MM.1S (cell line): ENCODE measurements around the gene LRRC14B.
"Not testable (repeated sequence)": the region's sequence is repeated elsewhere in the genome, so short reads cannot be mapped to it uniquely, and the experiment has no call there.

ENCODE experiments used
- DNase-seq: peaks from one replicate; pipeline ENCODE4 v3.0.0-alpha.2; 2015
- H2AFZ ChIP-seq: fragments of 300-600 bp; sonication (generic); 2 replicates; pipeline ENCODE4 v1.6.0; 2016; ENCODE audit warnings: antibody characterized with exemption, low read length
- H3F3A ChIP-seq: fragments of 300-600 bp; sonication (generic); 2 replicates; pipeline ENCODE4 v1.6.1; 2016; ENCODE audit warnings: mild to moderate bottlenecking, antibody characterized with exemption, low read length, moderate library complexity, mixed read lengths; ENCODE audit not compliant: insufficient read depth
- H3K27ac ChIP-seq: fragments of 300-600 bp; sonication (generic); 2 replicates; pipeline ENCODE4 v1.5.1; 2016; ENCODE audit warnings: mild to moderate bottlenecking, low read length
- H3K27me3 ChIP-seq: fragments of 300-600 bp; sonication (generic); replicated peaks from 2 replicates; pipeline ENCODE4 v1.6.0; 2016; ENCODE audit warnings: low read length; ENCODE audit not compliant: insufficient read depth
- H3K36me3 ChIP-seq: fragments of 300-600 bp; sonication (generic); replicated peaks from 2 replicates; pipeline ENCODE4 v1.6.1; 2016; ENCODE audit warnings: mild to moderate bottlenecking, low read length, mixed read lengths; ENCODE audit not compliant: insufficient read depth
- H3K4me1 ChIP-seq: fragments of 300-600 bp; sonication (generic); 2 replicates; pipeline ENCODE4 v1.6.1; 2016; ENCODE audit warnings: low read length, mixed read lengths
- H3K4me2 ChIP-seq: fragments of 300-600 bp; sonication (generic); 2 replicates; pipeline ENCODE4 v1.6.0; 2016; ENCODE audit warnings: low read depth, low read length
- H3K4me3 ChIP-seq: fragments of 300-600 bp; sonication (generic); 2 replicates; pipeline ENCODE4 v1.5.1; 2016; ENCODE audit warnings: low read length, mixed read lengths
- H3K79me2 ChIP-seq: fragments of 300-600 bp; sonication (generic); 2 replicates; pipeline ENCODE4 v1.6.1; 2016; ENCODE audit warnings: mixed run types, low read length, mixed read lengths
- H3K9ac ChIP-seq: fragments of 300-600 bp; sonication (generic); 2 replicates; pipeline ENCODE4 v1.6.1; 2016; ENCODE audit warnings: low read length, mixed read lengths
- H3K9me2 ChIP-seq: fragments of 300-600 bp; sonication (generic); replicated peaks from 2 replicates; pipeline ENCODE4 v1.6.1; 2016; ENCODE audit warnings: mild to moderate bottlenecking, low read length, mixed read lengths; ENCODE audit not compliant: insufficient read depth
- H3K9me3 ChIP-seq: fragments of 300-600 bp; sonication (generic); replicated peaks from 2 replicates; pipeline ENCODE4 v1.6.1; 2016; ENCODE audit warnings: mild to moderate bottlenecking, low read length, mixed read lengths; ENCODE audit not compliant: insufficient read depth
- H4K20me1 ChIP-seq: fragments of 300-600 bp; sonication (generic); 2 replicates; pipeline ENCODE4 v1.6.1; 2016; ENCODE audit warnings: mild to moderate bottlenecking, low read length, moderate library complexity, mixed read lengths; ENCODE audit not compliant: insufficient read depth
- CTCF ChIP-seq: fragments of 300-600 bp; sonication (generic); IDR thresholded peaks from 2 replicates; pipeline ENCODE4 v1.5.1; 2016; ENCODE audit warnings: antibody characterized with exemption, low read length, mixed read lengths
- EZH2 ChIP-seq: fragments of 300-600 bp; sonication (generic); optimal IDR thresholded peaks from 2 replicates; pipeline ENCODE3; 2017; ENCODE audit warnings: low read depth, mild to moderate bottlenecking, antibody characterized with exemption, low read length, mixed read lengths
- EZH2phosphoT487 ChIP-seq: fragments of 300-600 bp; sonication (generic); IDR thresholded peaks from 2 replicates; pipeline ENCODE4 v1.6.1; 2018; ENCODE audit warnings: antibody characterized with exemption, low read length

LRRC14B gene

GRCh38 chr5:207599-207998 lies 16.3 kb downstream of the LRRC14B start:
- H4K20me1 ChIP-seq, result no peaks in the 10 kb centered on the region; the same call in 1 of the 2 replicates
- H3K36me3 ChIP-seq, result 0 out of 2 replicates have a peak, but pooled peaks cover 3% of the 10 kb centered on the region
- H3K9me3 ChIP-seq, result no peaks in the 10 kb centered on the region
- H3K9me2 ChIP-seq, result no peaks in the 10 kb centered on the region
- H3K4me3 ChIP-seq, result no peak overlapping the region
- TF ChIP-seq CTCF, result no peak
- TF ChIP-seq EZH2, result no peak
- no peak for TF ChIP-seq EZH2phosphoT487
- no peaks in the 10 kb centered on the region for H3K27me3 ChIP-seq
- H3K9ac ChIP-seq, result no peak overlapping the region
- no peak overlapping the region for H3K27ac ChIP-seq
- H3K4me1 ChIP-seq, result no peaks in the 10 kb centered on the region
- no peak for DNase-seq
- no peak overlapping the region for H2AFZ ChIP-seq
- H3K79me2 ChIP-seq, result peaks cover 44% of the 10 kb centered on the region
- no peaks in the 10 kb centered on the region for H3F3A ChIP-seq
- H3K4me2 ChIP-seq, result no peak overlapping the region

- Histone ChIP-seq H3K9me3 (no peaks in the 10 kb centered on the region), H3K9ac (no peak overlapping the region), H3K4me2 (no peak overlapping the region), H2AFZ (no peak overlapping the region), H3F3A (no peaks in the 10 kb centered on the region), H3K9me2 (no peaks in the 10 kb centered on the region), H3K27ac (no peak overlapping the region), H3K4me1 (no peaks in the 10 kb centered on the region), H3K27me3 (no peaks in the 10 kb centered on the region), H3K36me3 (0 out of 2 replicates have a peak, but pooled peaks cover 3% of the 10 kb centered on the region), H4K20me1 (no peaks in the 10 kb centered on the region; the same call in 1 of the 2 replicates), H3K79me2 (peaks cover 48% of the 10 kb centered on the region), H3K4me3 (no peak overlapping the region)
- no peak for TF ChIP-seq EZH2phosphoT487
- no peak for TF ChIP-seq EZH2
- TF ChIP-seq CTCF, result no peak
- no peak for DNase-seq
These were observed 17.3 kb downstream of the LRRC14B start for GRCh38 chr5:208449-209114.

GRCh38 chr5:213803-214395 lies 22.6 kb downstream of the LRRC14B start:
- TF ChIP-seq EZH2phosphoT487 (no peak), EZH2 (no peak), CTCF (no peak)
- no peaks in the 10 kb centered on the region; the same call in 1 of the 2 replicates for H3K36me3 ChIP-seq
- no peaks in the 10 kb centered on the region for H3K27me3 ChIP-seq
- no peaks in the 10 kb centered on the region for H3K9me3 ChIP-seq
- 0 out of 2 replicates have a peak, but pooled peaks cover 1% of the 10 kb centered on the region for H3F3A ChIP-seq
- H3K4me3 ChIP-seq, result no peak overlapping the region
- H3K4me1 ChIP-seq, result no peaks in the 10 kb centered on the region
- no peak for DNase-seq
- peaks cover 58% of the 10 kb centered on the region for H3K79me2 ChIP-seq
- H3K9me2 ChIP-seq, result no peaks in the 10 kb centered on the region
- no peak overlapping the region for H3K9ac ChIP-seq
- no peak overlapping the region for H3K4me2 ChIP-seq
- no peaks in the 10 kb centered on the region; the same call in 1 of the 2 replicates for H4K20me1 ChIP-seq
- H3K27ac ChIP-seq, result no peak overlapping the region
- no peak overlapping the region for H2AFZ ChIP-seq

GRCh38 chr5:215256-215655 lies 24.0 kb downstream of the LRRC14B start:
- not testable (repeated sequence) for H4K20me1 ChIP-seq, H3K4me2 ChIP-seq, H2AFZ ChIP-seq, H3K4me1 ChIP-seq, H3K9ac ChIP-seq, H3K36me3 ChIP-seq, H3K27ac ChIP-seq, H3K4me3 ChIP-seq, H3K27me3 ChIP-seq, H3K9me2 ChIP-seq, DNase-seq, H3K9me3 ChIP-seq
- Histone ChIP-seq H3F3A (peaks cover 15% of the 10 kb centered on the region), H3K79me2 (peaks cover 62% of the 10 kb centered on the region)

- H4K20me1 ChIP-seq, H2AFZ ChIP-seq, H3K9me2 ChIP-seq, H3K4me1 ChIP-seq, H3K36me3 ChIP-seq, H3K9ac ChIP-seq, H3K4me2 ChIP-seq, H3K27ac ChIP-seq, H3K9me3 ChIP-seq, DNase-seq, H3K27me3 ChIP-seq, H3K4me3 ChIP-seq: not testable (repeated sequence)
- Histone ChIP-seq H3F3A (peaks cover 20% of the 10 kb centered on the region), H3K79me2 (peaks cover 68% of the 10 kb centered on the region)
These were observed 24.8 kb downstream of the LRRC14B start for GRCh38 chr5:216076-216475.
